Natural killer cell treated with Interleukin-12 subunit alpha and Interleukin-12 subunit beta and Interleukin-15 and Interleukin-18, amount 100 ng/mL, for 72 hours (primary cell): ENCODE measurements around the gene AADAT. TPM values are rescaled to one million over a fixed set of nuclear protein-coding genes. Genes with fewer than 3 reads are reported as not detected.

Experiments used
- ATAC-seq, 2 donors: fragments of 150-1000 bp; cut with Tn5 transposase in 1 of 2; sonication (Bioruptor Pico), chemical (Tn5 transposase) in 1 of 2; 2 replicates each; pipeline ENCODE4 v1.10.0; 2021
- DNase-seq: peaks from one replicate; pipeline ENCODE4 v3.0.0; 2022; ENCODE audit warnings: low spot score
- H3K27ac Mint-ChIP-seq, 2 donors: 1 replicate in 1 of 2; 2 replicates in 1 of 2; pipeline ENCODE4 v1.8.0; 2022; ENCODE audit warnings: mixed read lengths in 2 of 2, mild to moderate bottlenecking in 1 of 2, moderate library complexity in 1 of 2
- H3K27me3 Mint-ChIP-seq, 2 donors: 1 replicate in 1 of 2; 2 replicates in 1 of 2; pipeline ENCODE4 v1.8.0; 2022; ENCODE audit warnings: mixed read lengths in 2 of 2
- H3K36me3 Mint-ChIP-seq: one replicate; pipeline ENCODE4 v1.8.0; 2022; ENCODE audit warnings: mixed read lengths
- H3K4me1 Mint-ChIP-seq, 2 donors: 1 replicate in 1 of 2; 2 replicates in 1 of 2; pipeline ENCODE4 v1.8.0; 2022; ENCODE audit warnings: low read depth in 2 of 2, mixed read lengths in 2 of 2, mild to moderate bottlenecking in 1 of 2
- H3K4me3 Mint-ChIP-seq: one replicate; pipeline ENCODE4 v1.8.0; 2022; ENCODE audit warnings: mixed read lengths
- H3K9me3 Mint-ChIP-seq: 2 replicates; pipeline ENCODE4 v1.8.0; 2022; ENCODE audit warnings: mixed read lengths
- total RNA-seq, 2 donors: library from RNA; stranded (reverse); gene quantifications; one replicate each; pipeline ENCODE4 v1.2.3, GENCODE V29; 2022

The AADAT gene
- total RNA-seq, 2 donors from 2014 or later, result not detected

DNA sequence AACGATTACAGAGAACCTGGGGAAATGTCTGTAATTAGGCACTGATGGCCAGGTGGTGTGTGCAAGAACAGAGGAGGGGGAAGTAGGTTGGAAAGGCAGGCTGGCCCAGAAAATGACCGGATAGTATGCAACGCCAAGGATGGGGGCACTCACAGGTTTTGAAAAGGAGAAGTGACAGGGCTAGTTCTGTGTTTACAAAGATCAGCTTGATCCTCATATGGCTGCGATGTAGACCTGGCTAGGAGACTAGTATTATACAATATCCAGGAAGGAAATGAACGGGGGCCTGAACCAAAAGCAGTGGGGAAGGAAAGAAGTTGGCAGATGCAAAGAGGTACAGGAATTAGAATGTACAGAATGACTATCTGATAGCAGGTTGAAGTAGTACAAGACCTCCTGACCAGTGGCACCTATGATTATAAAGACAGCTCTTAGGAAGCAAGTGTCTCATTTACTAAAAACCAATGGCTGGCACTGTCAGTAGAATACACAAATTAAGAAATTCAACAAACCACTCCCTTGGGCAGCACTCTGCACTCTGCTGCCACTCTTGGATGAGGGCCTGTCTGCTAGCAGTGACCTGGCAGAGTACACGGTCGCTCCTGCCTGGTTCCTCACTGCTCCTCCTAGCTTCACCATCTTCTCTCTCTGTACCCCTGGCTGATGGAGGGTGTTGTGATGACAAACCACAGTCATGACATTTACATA is 77.7 kb downstream of the AADAT start:
- DNase-seq, result no peak
- no peaks in the 10 kb centered on the region for H3K36me3 Mint-ChIP-seq
- no peaks in the 10 kb centered on the region for H3K9me3 Mint-ChIP-seq
- H3K4me1 Mint-ChIP-seq, result peaks cover 6 to 11% of the 10 kb centered on the region in 2 donors
- peaks cover 0 to under 1% of the 10 kb centered on the region in 2 donors for H3K27me3 Mint-ChIP-seq
- no peak for ATAC-seq
- no peak overlapping the region for H3K27ac Mint-ChIP-seq
- H3K4me3 Mint-ChIP-seq, result no peak overlapping the region

Other genes starting within 250 kb of the AADAT start
- gene MFAP3L, start 63.6 kb downstream of the AADAT start, total RNA-seq, result 1 to 10 TPM in 1 of 2 donors, under 1 TPM in 1; 0.95 to 3.2 TPM